Measurements from ENCODE around the gene SIN3B. TPM values are rescaled to one million over a fixed set of nuclear protein-coding genes. Genes with fewer than 3 reads are reported as not detected.

The SIN3B gene
- polyA plus RNA-seq, 1 donor from 2014 or later: 31.2 TPM

DNA sequence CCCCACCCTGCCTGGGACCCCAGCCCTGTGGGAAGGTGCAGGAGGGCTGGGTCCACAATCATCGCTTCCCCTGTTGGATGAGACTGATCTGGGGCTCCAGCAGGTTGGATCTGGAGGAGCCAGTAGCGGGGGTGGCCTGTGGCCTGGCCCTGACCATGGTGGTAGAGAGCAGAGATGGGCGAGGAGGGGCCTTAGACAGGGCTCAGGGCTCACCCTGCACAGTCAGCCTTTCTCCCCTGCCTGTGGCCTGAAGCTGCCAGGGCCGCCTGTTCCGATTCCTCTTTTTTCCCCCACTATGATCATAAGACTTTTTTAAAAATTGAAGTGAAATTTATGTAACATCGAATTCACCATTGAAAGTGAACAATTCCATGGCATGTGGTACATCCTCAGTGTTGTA, 18.2 kb downstream of the SIN3B start:
- H3K9ac ChIP-seq (ENCODE audit: low read length): no peak overlapping the region
- H3K4me2 ChIP-seq (ENCODE audit: low read length): no peak overlapping the region
- no peaks in the 10 kb centered on the region for H4K20me1 ChIP-seq (ENCODE audit: insufficient read depth)
- H3K36me3 ChIP-seq (ENCODE audit: insufficient read depth, low read length): no peaks in the 10 kb centered on the region
- TF ChIP-seq EP300 (conservative IDR thresholded peaks at IDR 0.05; ENCODE audit: poor library complexity, severe bottlenecking) (no peak), EZH2 (IDR thresholded peaks at IDR 0.05; ENCODE audit: borderline replicate concordance, insufficient read depth, low read length, poor library complexity, severe bottlenecking) (no peak), RAD21 (conservative IDR thresholded peaks at IDR 0.05) (no peak), SMC3 (conservative IDR thresholded peaks at IDR 0.05; ENCODE audit: poor library complexity) (no peak)
- TF ChIP-seq, protein P1, sequence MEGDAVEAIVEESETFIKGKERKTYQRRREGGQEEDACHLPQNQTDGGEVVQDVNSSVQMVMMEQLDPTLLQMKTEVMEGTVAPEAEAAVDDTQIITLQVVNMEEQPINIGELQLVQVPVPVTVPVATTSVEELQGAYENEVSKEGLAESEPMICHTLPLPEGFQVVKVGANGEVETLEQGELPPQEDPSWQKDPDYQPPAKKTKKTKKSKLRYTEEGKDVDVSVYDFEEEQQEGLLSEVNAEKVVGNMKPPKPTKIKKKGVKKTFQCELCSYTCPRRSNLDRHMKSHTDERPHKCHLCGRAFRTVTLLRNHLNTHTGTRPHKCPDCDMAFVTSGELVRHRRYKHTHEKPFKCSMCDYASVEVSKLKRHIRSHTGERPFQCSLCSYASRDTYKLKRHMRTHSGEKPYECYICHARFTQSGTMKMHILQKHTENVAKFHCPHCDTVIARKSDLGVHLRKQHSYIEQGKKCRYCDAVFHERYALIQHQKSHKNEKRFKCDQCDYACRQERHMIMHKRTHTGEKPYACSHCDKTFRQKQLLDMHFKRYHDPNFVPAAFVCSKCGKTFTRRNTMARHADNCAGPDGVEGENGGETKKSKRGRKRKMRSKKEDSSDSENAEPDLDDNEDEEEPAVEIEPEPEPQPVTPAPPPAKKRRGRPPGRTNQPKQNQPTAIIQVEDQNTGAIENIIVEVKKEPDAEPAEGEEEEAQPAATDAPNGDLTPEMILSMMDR (IDR thresholded peaks at IDR 0.05; ENCODE audit: poor library complexity, severe bottlenecking): no peak
- H3F3A ChIP-seq (ENCODE audit: insufficient read depth, low read length, poor library complexity, severe bottlenecking): no peaks in the 10 kb centered on the region
- H3K79me2 ChIP-seq (replicated peaks; ENCODE audit: insufficient read depth, low read length): no peaks in the 10 kb centered on the region
- H3K27ac ChIP-seq (ENCODE audit: low read length): no peak overlapping the region
- no peaks in the 10 kb centered on the region for H3K9me3 ChIP-seq (ENCODE audit: low read length)
- no peaks in the 10 kb centered on the region for H3K9me2 ChIP-seq (ENCODE audit: insufficient read depth, low read length)
- no peak overlapping the region for H2AFZ ChIP-seq (ENCODE audit: low read depth, low read length)
- H3K27me3 ChIP-seq (ENCODE audit: insufficient read depth, low read depth, low read length): no peaks in the 10 kb centered on the region
- H3K4me3 ChIP-seq (ENCODE audit: low read length): no peak overlapping the region

DNA sequence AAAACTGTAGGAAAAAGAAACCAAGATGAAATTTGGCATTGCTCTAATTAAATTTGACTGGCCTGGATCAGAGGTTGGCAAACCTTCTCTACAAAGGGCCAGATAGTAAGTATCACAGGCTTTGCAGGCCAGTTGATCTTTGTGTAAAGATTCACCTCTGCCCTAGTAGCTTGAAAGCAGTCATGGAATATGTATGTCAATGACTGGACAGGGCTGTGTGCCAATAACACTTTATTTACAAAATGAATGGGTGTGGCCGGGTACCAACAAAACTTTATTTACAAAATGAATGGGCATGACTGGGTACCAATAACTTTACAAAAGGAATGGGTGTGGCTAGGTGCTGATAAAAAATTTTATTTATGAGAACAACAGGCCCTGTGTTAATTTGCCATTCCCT, 20.0 kb downstream of the SIN3B start:
- Histone ChIP-seq H3K27me3 (ENCODE audit: insufficient read depth, low read depth, low read length) (no peaks in the 10 kb centered on the region), H3K36me3 (ENCODE audit: insufficient read depth, low read length) (no peaks in the 10 kb centered on the region), H3K27ac (ENCODE audit: low read length) (no peak overlapping the region), H3K9ac (ENCODE audit: low read length) (no peak overlapping the region), H3K79me2 (replicated peaks; ENCODE audit: insufficient read depth, low read length) (no peaks in the 10 kb centered on the region), H3K9me3 (ENCODE audit: low read length) (no peaks in the 10 kb centered on the region), H4K20me1 (ENCODE audit: insufficient read depth) (no peaks in the 10 kb centered on the region), H2AFZ (ENCODE audit: low read depth, low read length) (no peak overlapping the region), H3F3A (ENCODE audit: insufficient read depth, low read length, poor library complexity, severe bottlenecking) (no peaks in the 10 kb centered on the region), H3K4me3 (ENCODE audit: low read length) (no peak overlapping the region), H3K9me2 (ENCODE audit: insufficient read depth, low read length) (no peaks in the 10 kb centered on the region), H3K4me2 (ENCODE audit: low read length) (no peak overlapping the region)
- no peak for TF ChIP-seq SMC3 (conservative IDR thresholded peaks at IDR 0.05; ENCODE audit: poor library complexity)
- no peak for TF ChIP-seq RAD21 (conservative IDR thresholded peaks at IDR 0.05)
- TF ChIP-seq TAF1 (IDR thresholded peaks at IDR 0.05; ENCODE audit: low read depth): no peak
- TF ChIP-seq POLR2AphosphoS5 (IDR thresholded peaks at IDR 0.05): no peak
- no peak for TF ChIP-seq EP300 (conservative IDR thresholded peaks at IDR 0.05; ENCODE audit: poor library complexity, severe bottlenecking)
- TF ChIP-seq MXI1 (conservative IDR thresholded peaks at IDR 0.05; ENCODE audit: poor library complexity, severe bottlenecking): no peak
- TF ChIP-seq EZH2 (IDR thresholded peaks at IDR 0.05; ENCODE audit: borderline replicate concordance, insufficient read depth, low read length, poor library complexity, severe bottlenecking): no peak
- TF ChIP-seq, protein P2, sequence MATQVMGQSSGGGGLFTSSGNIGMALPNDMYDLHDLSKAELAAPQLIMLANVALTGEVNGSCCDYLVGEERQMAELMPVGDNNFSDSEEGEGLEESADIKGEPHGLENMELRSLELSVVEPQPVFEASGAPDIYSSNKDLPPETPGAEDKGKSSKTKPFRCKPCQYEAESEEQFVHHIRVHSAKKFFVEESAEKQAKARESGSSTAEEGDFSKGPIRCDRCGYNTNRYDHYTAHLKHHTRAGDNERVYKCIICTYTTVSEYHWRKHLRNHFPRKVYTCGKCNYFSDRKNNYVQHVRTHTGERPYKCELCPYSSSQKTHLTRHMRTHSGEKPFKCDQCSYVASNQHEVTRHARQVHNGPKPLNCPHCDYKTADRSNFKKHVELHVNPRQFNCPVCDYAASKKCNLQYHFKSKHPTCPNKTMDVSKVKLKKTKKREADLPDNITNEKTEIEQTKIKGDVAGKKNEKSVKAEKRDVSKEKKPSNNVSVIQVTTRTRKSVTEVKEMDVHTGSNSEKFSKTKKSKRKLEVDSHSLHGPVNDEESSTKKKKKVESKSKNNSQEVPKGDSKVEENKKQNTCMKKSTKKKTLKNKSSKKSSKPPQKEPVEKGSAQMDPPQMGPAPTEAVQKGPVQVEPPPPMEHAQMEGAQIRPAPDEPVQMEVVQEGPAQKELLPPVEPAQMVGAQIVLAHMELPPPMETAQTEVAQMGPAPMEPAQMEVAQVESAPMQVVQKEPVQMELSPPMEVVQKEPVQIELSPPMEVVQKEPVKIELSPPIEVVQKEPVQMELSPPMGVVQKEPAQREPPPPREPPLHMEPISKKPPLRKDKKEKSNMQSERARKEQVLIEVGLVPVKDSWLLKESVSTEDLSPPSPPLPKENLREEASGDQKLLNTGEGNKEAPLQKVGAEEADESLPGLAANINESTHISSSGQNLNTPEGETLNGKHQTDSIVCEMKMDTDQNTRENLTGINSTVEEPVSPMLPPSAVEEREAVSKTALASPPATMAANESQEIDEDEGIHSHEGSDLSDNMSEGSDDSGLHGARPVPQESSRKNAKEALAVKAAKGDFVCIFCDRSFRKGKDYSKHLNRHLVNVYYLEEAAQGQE (IDR thresholded peaks at IDR 0.05; ENCODE audit: borderline replicate concordance): no peak
- TF ChIP-seq, protein P1 (IDR thresholded peaks at IDR 0.05; ENCODE audit: poor library complexity, severe bottlenecking): no peak
